HG03439 (cell line): Measurements from ENCODE around the gene CDC20.
"Not testable (repeated sequence)": the region's sequence is repeated elsewhere in the genome, so short reads cannot be mapped to it uniquely, and the experiment has no call there.

Experiments
- ATAC-seq: cut with Tn5 transposase; IDR thresholded peaks from one replicate; pipeline ENCODE4 v1.9.1; 2021; ENCODE audit warnings: mild to moderate bottlenecking, moderate library complexity; ENCODE audit not compliant: unreplicated experiment

The CDC20 gene

DNA sequence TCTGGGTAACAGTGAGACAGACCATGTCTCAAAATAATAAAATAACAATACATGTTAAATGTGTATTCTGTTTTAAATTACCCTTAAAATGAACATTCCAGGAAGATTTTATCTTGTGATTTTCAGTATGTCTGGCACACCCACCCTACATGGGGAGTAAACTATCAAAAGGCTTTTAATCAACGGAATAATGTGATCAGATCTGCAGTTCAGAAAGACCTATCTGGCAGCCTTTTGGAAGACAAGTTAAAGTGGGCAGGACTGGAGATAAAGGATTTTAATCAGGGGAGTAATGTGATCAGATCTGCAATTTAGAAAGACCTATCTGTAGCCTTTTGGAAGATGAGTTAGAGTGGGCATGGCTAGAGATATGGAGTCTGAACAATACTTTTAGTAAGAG lies 20.7 kb downstream of the CDC20 start:
- no peak for ATAC-seq

DNA sequence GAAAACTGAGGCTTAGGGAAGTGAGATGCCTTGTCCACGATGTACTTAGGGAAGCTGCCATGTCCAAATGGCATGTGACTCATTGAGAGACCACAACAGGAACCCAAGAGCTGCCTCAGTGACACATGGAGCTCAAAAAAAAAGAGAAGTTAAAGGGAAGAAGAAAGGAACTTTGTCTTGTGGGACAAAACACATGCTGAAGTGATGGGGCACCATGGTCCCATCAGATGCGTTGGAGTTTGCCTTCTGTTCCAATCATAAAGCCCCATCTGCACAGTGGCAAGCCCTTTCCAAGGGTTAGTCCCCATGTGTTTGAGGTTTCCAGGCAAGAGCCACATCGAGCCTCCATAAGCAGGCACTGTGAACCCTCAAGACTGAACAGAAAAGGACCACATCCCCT lies 22.8 kb downstream of the CDC20 start:
- ATAC-seq: no peak

GRCh38 chr1:43382027-43382779 lies 23.4 kb downstream of the CDC20 start:
- no peak for ATAC-seq

- ATAC-seq: no peak
Measured at GRCh38 chr1:43383449-43383848, 24.7 kb downstream of the CDC20 start.

GRCh38 chr1:43386676-43387075 lies 27.9 kb downstream of the CDC20 start:
- ATAC-seq: no peak

DNA sequence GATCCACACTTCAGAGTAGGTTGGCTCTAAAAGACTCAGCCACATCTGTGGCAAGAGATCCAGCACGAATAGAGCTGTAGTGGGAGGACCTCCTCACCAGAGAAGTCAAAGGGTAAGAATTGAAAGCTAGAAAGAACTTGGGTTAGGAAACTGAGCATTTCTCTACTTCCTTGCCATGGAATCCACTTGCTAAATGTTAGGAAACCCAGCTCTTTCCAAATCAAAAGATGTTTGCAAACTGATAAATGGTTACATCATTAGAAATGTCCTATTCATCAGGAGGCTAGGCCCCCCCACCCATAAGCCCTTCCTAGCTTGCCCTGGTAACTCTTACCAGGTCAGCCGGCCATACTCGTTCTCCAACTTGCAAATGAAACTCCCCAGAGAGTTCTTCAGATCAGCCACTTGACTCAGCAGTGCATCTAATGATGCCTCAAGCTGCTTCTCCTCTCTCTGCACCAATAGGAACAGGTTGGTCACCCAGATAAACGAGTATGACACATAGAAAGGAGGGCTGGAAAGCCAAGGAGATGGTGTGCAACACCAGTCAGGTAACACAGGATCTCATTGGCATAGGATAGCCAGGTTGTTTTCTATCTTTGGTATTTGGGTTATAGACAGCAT lies 29.3 kb downstream of the CDC20 start:
- no peak for ATAC-seq

DNA sequence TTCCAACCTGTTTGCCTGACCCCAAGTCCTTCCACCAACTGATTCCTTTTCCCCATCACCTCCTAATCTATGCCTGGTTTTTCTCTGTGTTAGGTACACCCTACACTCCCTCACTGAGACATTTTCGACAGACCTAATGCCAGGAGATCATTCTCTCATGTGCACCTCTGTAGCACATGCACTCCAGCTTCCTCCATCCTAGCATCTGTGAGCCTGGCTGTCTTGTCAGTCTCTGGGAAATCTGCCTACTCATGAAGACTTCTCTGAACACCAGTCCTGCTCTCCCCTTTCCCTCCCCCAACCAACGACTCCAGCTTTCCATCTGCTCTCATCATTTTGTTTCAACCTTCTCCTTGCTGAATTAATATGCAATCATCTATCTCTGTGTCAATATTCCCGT lies 29.8 kb downstream of the CDC20 start:
- ATAC-seq: no peak

DNA sequence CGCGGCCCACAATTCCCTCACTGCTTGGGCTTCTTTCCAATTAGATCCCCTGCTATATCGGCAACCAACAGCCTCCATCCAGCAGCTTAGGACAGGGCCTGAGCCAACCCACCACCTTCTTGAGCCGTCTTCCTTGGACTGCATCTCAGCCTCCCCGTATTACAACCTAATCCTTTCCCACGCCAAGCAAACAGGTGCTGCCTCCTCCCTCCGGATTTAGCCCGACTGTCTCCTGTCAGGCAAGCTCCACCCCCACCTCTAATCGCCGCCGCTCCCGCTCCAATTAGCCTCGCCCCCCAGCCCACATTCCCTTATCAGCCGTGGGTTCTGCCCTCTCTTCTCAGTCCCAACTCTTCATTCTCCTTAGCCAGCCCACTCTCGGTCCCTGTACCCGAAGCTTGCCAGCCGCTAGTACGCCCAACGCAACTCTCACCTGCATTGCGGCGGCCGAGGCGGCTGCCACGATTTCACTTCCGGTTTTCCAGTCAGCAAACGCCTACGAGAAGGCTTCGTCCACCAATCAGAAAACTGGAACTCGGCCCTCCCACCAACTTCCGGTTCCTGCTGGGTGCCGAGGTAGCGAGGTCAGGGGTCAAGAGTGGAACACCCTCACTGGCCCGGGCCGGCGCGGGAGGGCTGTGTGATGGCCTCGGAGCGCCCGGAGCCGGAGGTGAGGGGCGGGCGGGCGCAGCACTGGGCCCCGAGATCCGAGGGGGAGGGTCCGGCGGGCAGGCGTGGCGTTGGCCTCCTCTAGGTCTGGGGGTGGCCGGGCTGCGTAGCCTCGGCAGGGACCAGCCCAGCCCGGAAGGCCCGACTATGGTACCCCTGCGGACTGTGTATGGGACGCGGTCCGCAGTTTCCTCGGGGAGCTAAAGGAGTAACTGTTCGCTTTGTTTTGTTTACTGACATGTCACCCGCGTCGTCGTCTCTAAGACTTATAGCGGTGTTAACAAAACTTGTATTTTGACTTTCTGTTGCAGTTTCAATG lies 30.8 kb downstream of the CDC20 start, which contains the start of the genes MED8 and SZT2:
Gene MED8, minus strand, starts transcription at position 475 of the 988 bp plus-strand sequence. Its CDS starts 36 bp downstream, at position 439.
Gene SZT2, plus strand, starts transcription at position 574 of the 988 bp plus-strand sequence. Its CDS starts 70 bp downstream, at position 644.
- peak; percentile 91 for ATAC-seq

DNA sequence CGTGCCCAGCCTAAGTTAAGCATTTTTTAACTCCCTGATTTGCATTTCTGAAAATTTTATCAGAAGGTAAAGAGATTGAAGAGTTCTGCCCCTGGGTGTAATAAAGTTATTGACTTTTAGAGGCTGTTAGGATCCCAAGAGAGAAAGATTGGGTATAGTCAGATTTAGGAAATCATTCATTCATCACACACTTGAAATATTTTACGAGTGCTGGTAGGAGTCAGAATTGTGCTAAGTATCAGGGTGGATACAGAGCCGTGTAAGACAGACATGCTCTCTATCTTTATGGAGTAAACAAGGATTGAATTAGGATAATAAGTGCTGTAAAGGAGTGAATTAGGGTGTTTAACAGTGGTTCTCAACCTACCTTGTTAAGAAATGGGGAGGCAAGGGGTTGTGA lies 33.9 kb downstream of the CDC20 start:
- no peak for ATAC-seq

DNA sequence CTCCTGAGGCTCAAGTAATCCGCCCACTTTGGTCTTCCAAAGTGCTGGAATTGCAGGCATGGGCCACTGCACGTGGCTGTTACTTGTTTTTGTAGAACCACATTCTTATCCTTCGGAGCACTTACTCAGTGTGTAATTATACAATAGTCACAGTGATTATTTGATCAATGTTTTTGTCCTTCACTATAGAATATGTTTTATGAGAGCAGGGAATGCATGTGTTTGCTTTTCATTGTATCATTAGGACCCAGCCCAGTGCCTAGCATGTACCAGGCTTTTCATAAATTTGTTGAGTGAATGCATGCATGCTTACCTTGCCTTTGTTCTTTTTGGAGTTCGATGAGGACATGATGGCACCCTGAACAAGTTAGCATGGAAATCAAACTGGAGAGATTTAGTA lies 36.7 kb downstream of the CDC20 start:
- ATAC-seq: no peak

DNA sequence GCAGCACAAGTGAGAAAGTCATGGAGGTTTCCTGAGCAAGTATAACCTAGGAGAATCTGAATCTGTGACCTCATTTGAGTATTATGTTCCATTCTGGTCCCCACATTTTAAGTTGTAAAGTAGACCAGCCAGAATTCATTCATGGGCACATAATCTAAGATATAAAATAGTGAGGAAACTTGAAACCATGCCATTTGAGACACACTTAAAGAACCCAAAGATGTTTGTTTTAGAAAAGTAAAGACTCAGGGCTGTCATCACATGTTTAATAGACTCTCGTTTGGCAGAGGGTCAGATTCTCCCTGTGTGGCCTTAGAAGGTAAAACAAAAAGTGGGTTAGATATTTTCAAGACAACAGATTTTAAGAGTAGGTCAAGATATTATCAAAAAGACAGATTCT lies 37.3 kb downstream of the CDC20 start:
- no peak for ATAC-seq

GRCh38 chr1:43398227-43398626 lies 39.4 kb downstream of the CDC20 start:
- no peak for ATAC-seq

DNA sequence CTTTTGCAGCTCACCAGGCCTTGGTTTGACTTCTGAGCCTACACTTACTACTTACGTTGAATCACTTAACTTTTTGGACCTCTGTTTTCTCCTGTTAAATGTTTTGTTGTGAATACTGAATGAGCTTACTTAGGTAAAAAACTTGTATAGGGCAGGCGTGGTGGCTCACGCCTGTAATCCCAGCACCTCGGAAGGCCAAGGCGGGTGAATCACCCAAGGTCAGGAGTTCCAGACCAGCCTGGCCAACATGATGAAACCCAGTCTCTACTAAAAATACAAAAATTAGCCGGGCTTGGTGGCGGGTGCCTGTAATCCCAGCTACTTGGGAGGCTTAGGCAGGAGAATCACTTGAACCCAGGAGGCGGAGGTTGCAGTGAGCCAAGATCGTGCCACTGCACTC lies 41.7 kb downstream of the CDC20 start:
- ATAC-seq: not testable (repeated sequence)

- no peak for ATAC-seq
Measured at GRCh38 chr1:43402089-43402865, 43.5 kb downstream of the CDC20 start.

- no peak for ATAC-seq
Measured at GRCh38 chr1:43404353-43404752, 45.6 kb downstream of the CDC20 start.

GRCh38 chr1:43405219-43405875 lies 46.6 kb downstream of the CDC20 start:
- no peak for ATAC-seq

DNA sequence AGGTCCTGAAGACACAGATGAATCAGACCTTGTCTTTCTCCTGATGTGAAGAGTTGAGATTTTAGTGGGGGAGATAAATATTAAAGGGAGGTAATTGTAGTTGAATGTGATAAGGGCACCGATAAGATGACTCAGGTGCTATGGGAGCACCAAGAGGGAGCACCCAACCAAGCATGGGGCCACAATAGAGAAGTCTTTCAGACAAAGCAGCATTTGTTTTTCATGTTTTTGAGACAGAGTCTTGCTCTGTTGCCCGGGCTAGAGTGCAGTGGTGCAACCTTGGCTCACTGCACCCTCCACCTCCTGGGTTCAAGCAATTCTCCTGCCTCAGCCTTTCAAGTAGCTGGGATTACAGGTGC lies 47.1 kb downstream of the CDC20 start:
- ATAC-seq: no peak

DNA sequence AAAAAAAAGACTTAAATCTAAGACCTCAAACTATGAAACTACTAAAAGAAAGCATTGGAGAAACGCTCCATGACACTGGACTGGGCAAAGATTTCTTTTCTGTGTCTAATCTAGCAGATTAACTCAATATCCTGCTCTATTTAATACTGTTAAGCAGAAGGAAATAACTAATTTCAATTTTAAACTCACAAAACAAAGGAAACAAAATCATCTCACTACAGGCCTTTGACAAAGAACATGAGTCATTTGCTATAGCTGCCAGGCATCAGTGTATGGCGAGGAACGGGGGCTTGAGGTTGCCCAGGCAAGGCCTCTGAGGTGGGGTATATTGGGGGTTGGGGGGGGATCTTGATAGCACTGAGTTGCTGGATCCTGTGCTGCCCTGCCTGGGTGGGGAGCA lies 51.8 kb downstream of the CDC20 start:
- ATAC-seq: no peak
